GM21619 (cell line): ENCODE measurements around the gene SLC39A8.

Source experiments
- ATAC-seq: cut with Tn5 transposase; IDR thresholded peaks from one replicate; pipeline ENCODE4 v1.9.1; 2021; ENCODE audit not compliant: unreplicated experiment

SLC39A8 gene

DNA sequence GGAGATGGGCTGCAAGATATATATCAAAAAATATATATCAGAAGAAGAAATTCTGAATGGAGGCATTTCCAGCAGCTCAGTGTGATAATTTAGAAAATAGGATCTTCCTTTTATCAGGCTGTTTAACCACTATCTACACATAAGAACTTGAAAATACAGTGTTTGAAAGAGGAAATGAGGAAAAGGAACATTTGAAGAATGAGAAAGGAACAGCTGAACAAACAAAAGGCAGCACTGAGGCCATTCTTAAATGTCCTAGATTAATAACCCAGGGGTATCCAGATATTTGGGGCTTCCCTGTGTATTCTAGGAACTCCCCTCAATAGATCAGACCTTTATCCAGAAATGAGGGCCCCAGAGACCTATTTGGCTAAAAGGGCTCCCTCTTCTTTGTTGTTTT lies 4.1 kb downstream of the SLC39A8 start:
- no peak for ATAC-seq

DNA sequence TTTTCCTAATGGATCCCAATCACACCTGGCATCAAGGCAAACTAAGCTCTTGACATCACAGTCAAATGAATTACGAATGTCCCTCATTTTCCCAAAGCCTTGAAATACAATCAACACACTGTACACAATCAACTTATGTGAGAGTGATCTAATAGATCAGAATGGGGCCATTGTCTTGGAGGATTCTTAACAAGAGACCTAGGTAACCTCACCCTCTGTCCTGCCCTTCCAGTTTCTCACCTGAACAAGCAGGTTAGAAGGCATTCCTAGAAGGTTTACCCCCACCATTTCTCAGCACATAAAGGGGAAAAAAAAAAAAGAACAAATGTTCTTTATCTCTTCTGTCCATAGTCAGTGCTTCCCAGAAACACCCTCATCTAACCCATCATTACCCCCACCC lies 6.3 kb downstream of the SLC39A8 start:
- no peak for ATAC-seq

DNA sequence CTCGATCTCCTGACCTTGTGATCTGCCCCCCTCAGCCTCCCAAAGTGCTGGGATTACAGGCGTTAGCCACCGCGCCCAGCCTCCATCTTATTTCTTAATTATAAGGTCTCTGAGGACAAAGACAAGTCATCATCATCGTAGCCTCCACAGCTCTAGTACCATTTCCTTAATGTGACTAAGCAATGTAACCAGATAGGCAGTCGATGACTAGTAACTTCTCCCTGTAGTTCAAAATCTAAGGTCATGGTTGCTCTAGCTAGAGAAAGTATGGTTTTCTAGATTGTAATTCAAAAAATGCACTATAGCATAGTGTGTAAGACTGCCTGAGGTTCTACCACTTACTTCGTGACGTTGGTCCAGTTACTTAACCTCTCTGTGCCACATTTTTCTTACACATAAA lies 6.9 kb downstream of the SLC39A8 start:
- ATAC-seq, result no peak

DNA sequence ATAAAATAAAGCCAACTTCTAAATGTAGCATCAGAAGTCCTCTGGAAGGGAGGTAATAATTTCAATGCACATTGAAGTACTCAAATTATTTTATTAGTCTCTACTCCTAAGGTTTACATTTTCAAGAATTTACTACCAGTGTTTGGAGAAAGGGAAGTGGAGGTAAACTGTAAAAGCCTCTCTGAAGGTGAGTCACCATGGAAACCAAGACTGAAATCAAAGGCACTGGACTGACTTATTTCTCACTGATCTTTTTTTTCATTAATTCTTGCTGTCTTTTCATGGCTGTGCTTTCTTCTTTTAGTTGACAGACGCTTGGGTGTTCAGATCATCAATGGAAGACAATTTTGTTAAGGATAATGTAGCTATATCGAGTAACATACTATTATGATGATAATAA lies 9.7 kb downstream of the SLC39A8 start:
- no peak for ATAC-seq

DNA sequence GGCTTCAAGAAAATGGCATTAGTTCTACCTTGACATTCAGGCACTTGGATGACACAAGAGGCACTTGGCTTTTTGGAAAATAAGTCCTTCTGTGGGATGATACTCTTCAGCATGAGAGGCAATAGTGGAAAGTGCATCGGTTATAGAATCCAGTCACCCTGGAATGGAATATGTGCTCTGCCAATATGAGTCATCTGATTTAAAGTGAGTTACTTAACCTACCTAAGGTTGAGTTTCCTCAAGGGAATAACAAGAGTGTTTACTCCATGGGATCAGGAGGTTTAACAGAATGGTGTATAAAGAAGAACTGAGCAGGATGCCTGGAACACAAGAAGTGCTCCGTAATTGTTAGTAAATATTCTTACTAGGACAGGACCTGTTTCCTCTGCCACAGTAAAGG lies 10.7 kb downstream of the SLC39A8 start:
- no peak for ATAC-seq

DNA sequence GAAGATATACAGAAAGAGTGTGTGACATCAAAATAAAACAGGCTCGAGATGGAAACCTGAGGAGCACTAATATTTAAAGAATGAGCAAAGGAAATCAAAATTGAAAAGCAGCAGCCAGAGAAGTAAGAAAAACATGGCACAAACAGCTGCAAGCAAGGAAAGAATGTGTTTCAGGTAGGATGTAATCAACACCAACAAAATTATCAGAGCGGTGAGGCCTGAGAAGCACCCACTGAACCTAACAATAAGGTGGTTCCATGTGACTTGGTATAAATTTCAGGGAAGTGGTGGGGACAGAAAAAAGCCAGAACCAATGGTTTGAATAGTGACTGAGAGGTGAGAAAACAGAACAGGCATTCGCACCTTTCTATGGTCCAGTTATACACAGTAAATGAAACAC lies 11.5 kb downstream of the SLC39A8 start:
- ATAC-seq, result no peak

DNA sequence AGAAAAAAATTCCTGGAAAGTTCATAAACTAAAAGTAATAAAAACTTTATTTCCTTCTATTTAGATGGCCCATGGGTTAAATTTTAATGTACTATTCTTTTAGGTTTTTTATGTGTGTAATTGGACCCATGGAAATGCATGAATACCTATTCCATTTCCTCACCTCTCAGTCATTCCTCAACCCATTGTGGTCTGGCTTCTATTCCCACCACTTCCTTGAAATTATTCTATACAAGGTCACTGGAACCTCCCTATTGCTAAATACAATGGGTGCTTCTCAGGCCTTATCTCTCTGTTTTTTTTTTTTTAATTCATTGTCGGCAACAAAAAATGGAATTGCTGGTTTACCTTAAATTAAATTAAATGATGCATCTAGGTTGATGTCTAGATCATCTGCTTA lies 17.2 kb downstream of the SLC39A8 start:
- ATAC-seq, result no peak

DNA sequence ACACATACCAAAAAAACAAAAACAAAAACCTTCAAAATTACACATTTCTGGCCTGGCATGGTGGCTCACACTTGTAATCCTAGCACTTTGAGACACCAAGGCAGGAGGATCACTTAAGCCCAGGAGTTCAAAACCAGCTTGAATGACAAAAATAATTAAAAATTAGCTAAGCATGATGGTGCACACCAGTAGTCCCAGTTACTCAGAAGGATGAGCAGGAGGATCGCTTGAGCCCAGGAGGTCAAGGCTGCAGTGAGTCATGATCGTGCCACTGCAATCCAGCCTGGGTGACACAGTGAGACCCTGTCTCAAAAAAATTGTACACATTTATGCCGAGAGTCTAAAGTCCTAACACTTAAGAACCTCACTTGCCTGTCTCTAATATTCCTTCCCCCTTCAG lies 18.3 kb downstream of the SLC39A8 start:
- ATAC-seq, result no peak

DNA sequence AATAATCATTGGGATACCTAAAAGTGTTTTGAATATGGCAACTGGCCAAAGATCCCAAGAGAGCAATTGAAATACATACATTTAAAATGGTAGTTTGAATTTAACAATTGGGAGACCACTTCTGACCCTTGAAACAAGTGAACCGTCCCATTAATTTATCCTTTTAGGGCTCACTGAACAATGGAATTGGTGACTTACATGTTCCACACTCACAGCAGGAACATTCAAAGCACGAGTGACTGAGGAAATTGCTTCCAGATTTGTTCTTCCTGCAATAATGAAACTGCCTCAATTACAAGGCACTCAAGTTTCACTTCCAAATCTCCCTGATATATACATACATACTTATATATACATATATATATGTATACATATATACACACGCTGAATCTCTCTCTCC lies 20.6 kb downstream of the SLC39A8 start:
- ATAC-seq, result no peak

DNA sequence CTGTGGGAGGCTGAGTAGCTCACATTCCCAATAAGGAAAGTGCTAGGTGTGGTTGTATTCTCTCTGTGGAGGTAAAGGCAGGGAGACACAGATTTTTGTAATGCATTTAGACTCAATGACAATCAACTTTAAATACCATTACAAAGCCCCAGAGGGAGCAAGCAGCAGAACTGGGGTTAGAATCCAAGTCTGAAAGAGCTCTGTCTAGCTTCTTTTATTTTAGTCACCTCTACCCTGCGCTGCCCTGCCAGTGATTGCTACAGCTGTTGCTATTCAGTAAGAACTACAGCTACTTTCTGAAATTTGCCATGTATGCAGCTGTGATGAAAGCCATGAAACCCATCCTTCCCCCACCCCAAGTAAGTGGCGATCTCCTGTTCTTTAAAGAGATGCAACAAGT lies 22.5 kb downstream of the SLC39A8 start:
- no peak for ATAC-seq

DNA sequence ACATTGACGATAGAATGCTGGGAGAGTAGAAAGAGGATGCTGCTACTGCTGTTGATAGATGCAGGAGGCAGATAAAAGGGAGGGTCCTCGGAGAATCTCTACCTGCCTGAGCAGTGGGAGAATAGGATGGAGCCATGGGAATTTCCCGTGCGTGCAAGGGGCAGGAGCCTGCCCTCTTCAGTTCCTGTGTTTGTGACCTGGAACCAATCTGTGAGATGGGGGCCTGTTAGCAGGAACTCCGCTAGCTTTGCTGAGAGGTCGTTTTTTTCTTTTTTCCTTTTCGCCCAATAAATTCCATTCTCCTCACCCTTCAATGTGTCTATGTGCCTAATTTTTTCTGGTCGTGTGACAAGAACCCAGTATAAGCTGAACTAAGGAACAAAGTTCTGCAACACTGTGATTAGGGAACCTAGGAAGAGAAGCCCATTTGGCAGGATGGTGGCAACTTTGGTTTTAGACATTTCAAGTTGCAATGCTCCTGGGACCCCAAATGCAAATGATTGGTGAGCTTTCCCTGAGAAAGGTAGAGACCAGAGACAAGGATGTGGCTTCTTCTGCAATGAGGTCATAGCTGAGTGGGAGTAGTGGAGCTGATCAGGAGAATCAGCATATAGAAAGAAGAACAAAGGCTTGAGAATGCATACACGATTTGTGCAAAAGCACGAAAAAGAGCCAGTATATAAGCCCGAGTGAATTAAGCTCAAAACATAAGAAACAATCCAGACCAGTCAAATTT lies 23.9 kb downstream of the SLC39A8 start:
- ATAC-seq, result peak; percentile 95

DNA sequence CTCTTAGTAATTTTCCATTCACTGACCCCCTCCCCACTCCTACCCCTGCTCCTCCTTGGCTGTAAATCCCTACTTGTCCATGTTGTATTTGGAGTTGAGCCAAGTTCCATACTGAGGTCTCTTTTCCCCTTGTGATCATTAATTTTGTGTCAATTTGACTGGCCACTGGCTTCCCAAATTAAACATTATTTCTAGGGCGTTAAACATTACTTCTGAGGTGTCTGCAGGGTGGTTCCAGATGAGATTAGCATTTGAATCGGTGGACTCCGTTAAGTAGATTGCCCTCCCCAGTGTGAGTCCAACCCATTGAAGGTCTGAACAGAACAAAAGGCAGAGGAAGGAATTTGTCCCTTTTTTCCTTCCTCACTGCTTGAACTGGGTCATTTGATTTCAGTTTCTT lies 25.7 kb downstream of the SLC39A8 start:
- no peak for ATAC-seq

DNA sequence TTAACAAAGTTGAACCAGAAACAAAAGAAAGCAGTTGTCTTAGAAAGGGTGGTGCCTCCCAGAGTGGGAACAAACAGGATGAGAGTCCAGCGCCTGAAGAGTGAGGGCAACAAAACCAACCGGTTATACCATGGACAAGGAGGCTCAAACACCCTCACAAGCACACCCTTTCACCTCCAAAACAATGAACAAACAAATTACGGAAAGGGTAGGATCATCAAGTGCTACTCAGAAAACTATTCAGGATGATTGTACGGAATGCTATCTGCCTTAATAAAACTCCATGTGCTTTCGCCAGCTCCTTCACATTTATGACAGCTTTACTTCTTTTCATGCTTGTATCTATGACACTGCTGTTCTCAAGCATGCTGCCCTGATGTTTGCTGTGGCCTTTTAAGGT lies 26.8 kb downstream of the SLC39A8 start:
- no peak for ATAC-seq

DNA sequence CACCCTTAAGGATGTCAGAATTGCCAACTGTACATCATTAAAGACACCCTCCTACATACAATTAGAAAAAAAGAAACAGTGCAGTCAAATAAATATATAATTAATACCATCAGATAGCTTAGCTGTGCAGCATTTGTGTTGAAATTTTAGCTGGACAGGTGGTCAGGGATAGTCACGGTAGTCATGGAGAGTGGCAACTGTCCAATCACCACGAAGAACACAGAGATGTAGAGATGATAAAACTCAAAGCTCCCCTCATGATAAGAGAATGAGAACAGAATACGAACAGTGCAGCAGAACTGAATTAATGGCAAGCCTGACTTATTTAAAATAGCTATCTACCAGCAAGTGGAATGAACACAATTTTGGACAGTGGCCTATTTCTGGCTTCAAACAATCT lies 27.2 kb downstream of the SLC39A8 start:
- ATAC-seq, result no peak

DNA sequence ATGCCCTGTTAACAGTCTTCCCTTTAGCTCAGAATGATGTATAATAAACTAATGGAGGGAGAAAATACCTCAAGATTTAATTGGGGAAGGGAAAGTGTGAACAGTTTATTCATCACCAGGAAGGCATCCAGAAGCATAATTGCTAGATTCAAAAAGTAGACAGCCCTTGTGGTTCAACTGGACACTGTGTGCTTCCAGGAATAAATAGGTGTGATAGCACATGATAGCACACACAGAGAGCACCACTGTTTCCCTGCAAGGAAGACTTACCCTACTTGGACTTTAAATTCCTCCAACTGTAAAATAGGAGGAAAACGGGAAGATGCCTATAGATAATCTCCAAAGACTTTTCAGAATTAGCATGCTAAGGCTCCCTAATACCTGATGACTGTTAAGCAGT lies 27.8 kb downstream of the SLC39A8 start:
- no peak for ATAC-seq

DNA sequence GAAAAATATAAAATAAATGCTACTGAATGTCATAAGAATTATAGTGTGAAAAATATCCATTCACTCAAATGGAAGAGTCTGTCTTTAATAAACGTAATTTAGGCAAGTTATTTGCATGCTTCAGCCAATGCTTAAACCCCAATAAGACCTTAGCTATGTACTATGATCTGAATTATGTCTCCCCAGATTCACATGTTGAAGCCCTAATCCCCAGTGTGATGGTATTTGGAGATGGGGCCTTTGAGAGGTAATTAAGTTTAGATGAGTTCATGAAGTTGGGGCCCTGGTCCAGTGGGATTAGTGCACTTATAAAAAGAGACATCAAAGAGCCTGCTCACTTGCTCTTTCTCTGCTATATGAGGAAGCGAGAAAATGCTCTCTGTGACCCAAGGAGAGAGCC lies 28.7 kb downstream of the SLC39A8 start:
- no peak for ATAC-seq

DNA sequence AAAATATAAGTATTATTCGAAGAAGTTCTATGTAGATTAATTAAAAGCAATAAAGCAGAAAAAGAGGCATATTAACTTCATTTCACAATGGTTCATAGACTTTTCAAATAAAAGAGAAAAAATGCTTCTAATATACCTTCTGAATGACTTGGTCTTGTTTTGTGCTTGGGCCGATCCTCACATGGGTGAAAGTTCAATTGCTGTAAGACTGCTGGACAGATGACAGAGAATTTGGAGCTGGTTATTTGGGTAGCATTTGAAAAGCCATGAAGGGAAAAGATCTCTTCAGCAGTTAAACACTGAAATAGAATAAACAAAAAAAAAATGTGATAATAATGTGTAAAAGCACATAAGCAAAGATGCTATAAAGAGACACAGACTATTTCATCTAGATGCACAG lies 29.8 kb downstream of the SLC39A8 start:
- ATAC-seq, result no peak

DNA sequence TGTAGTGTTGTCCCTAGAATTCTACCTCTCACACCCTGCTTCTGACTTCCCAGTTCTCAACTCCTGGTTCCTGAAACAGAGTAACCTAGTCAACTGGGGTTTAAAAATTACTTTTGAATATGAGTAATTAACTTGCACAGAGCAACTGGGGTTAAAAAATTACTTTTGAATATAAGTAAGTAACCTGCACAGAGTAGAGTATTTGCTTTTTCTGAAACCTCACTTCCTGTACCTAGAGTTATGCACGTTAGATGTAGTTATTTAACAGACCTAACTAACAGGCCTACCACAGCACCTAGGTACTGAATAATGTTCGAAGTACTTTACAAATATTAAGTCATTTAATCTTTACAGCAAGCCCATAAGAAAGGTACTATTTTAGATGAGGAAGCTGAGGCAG lies 32.9 kb downstream of the SLC39A8 start:
- no peak for ATAC-seq

DNA sequence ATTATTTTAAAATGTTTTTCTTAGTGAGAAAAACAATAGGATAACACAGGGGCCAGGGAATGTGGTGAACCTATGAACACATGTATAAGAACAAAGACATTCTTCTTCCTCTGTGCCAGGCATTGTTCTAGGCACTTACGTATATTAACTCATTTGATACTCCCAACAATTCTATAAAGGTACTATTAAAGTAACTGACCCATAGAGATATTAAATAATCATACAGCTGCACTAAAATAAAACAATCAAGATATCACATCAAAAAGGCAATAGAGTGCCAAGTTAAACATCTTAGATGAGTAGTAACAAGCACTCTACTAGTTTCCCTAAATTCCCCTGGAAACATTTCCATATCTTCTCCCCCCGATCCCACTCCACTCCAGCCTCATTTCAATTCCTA lies 33.4 kb downstream of the SLC39A8 start:
- ATAC-seq, result no peak

DNA sequence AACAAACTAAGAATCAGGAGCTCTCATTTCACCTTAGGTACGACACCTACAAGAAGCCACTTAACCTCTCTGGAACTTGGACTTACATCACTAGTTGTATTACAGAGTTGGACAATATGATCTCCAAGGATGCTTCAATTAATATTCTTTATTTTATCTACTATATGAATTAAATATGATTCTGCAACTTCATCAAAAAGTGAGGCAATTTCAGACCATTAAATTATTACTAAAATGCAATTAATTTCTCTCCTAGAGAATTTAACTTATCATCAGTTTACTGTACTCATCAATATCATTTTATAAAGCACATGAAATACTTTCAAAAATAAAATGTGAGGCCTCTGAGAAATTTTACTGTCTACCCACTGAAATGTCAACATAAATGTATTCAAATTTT lies 33.9 kb downstream of the SLC39A8 start:
- no peak for ATAC-seq

DNA sequence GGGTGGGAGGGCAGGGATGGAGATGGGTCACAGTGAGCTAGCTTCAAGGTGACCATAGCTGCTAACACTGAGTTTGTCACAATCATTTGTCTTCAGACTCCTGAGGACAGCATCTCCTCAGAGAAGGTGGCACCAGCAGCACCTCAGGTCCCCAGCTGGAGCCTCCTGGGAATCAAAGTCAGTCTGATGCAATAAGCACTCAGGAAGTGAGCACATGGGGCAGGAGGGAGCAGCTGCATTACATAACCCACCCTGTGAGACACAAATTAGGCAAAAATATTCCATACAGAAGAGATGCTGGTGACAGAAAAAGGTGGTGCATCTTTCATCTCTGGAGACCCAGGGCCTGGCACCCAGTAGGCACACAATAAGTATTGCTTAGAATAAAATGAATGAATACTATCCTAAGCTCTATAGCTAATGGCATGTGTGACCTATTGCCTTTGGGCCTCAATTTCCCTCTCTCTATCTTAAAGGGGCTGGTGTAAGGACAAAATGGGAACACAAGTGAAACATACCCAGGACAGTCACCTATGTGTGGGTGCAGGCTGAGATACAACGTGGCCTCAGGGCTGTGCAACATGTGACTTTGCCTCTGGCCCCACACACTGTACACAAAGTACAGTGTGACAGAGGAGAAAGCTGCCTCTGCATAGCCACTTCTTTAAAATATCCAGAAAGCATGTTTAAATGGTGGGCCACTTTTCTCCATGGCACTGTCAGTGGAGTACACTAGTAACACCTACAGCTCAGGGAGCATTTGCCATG lies 37.1 kb downstream of the SLC39A8 start:
- peak; percentile 57 for ATAC-seq

DNA sequence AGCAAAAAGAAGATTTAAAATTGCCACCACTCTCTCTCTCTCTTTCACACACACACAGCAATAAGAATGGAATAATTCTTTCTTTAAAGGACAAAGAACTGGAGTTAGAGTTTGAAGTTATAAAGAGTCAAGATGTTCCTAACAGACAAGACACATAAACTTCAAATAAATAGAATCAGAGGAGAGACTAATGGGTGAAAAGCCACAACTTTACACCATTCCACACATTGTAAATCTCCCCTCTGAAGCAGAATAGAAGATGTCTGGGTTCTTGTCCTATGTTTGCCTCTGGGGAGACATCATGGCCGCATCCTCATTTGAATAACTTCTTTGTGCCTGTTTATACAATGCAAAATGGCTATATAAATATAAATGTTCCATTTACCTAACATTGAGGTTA lies 39.6 kb downstream of the SLC39A8 start:
- no peak for ATAC-seq

DNA sequence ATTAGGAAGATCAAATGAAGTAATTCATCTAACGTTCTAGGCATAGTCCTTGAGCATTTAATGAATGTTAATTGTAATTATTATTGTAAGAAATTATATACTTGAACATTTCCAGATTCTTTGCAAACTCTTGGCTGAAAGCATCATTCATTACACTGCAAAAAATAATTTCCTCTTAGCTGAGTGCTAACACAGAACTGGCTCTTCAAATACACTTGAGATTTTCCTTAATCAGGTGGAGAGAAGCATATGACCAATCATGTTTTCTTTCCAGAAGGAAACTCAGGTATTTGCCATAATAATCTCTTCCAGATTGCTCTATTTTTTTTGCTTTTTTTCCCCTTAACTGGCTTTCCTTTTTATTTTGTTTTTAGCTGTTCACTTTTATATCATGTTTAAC lies 42.5 kb downstream of the SLC39A8 start:
- no peak for ATAC-seq
